Testis (tissue), 2 donors: Measurements from ENCODE around the gene PLXND1.

Experiments
- POLR2A ChIP-seq: fragments of 450-650 bp; IDR thresholded peaks from one replicate; pipeline ENCODE4 v1.6.1; 2017; ENCODE audit warnings: antibody characterized with exemption, mild to moderate bottlenecking, moderate library complexity
- TF ChIP-seq, protein P1 (sequence below), 3 experiments: fragments of 450-650 bp in 2 of 3; fragments of 200-600 bp in 1 of 3; sonication (generic) in 1 of 3; IDR thresholded peaks; one replicate each; pipeline ENCODE4 v1.5.1; 2016 to 2019; ENCODE audit warnings: antibody characterized with exemption in 3 of 3, mild to moderate bottlenecking in 2 of 3, moderate library complexity in 1 of 3

DNA sequence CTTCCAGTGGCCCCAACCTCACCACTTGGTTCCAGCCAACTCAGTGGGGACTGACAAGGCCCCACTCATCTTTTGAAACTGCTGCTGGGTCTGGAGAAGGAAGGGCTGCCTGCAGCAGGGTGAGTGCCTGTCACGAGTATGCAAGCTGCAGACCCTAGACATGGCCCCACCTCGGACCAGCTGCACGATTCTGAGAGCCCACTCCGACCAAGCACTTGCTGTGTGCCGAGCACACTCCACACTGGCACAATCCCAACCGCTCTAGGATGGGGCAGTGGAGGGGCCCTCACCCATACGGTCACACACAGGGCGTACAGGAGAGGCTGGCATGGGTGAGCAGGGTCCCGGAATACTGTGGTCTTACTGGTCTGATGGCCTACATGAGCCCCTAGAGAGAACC, 8.0 kb upstream of the PLXND1 start:
- TF ChIP-seq, protein P1, sequence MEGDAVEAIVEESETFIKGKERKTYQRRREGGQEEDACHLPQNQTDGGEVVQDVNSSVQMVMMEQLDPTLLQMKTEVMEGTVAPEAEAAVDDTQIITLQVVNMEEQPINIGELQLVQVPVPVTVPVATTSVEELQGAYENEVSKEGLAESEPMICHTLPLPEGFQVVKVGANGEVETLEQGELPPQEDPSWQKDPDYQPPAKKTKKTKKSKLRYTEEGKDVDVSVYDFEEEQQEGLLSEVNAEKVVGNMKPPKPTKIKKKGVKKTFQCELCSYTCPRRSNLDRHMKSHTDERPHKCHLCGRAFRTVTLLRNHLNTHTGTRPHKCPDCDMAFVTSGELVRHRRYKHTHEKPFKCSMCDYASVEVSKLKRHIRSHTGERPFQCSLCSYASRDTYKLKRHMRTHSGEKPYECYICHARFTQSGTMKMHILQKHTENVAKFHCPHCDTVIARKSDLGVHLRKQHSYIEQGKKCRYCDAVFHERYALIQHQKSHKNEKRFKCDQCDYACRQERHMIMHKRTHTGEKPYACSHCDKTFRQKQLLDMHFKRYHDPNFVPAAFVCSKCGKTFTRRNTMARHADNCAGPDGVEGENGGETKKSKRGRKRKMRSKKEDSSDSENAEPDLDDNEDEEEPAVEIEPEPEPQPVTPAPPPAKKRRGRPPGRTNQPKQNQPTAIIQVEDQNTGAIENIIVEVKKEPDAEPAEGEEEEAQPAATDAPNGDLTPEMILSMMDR (IDR thresholded peaks at IDR 0.05): no peak
- TF ChIP-seq POLR2A: no peak
